Measurements from ENCODE around the gene SLC4A7. TPM values are rescaled to one million over a fixed set of nuclear protein-coding genes. Genes with fewer than 3 reads are reported as not detected.
A peak's percentile ranks its signal among the peaks of the same experiment; 100 is the strongest.

SLC4A7 gene
- total and polyA plus RNA-seq, 9 of the 15 experiments (the other 6 are each of a cell fraction or from before 2014, with no cell fraction given) = 1.7 to 13.6 (median 8.0) TPM

- peak; percentile 79 for TF ChIP-seq FOSL1 (tag; conservative IDR thresholded peaks at IDR 0.05)
- no peak for TF ChIP-seq FOXP4 (CRISPR knock-in tag; IDR thresholded peaks at IDR 0.05; ENCODE audit: borderline replicate concordance)
- no peak for TF ChIP-seq ZNF395 (CRISPR knock-in tag; IDR thresholded peaks at IDR 0.05)
- no peak for TF ChIP-seq CCNT2 (IDR thresholded peaks at IDR 0.05; ENCODE audit: borderline replicate concordance, extremely low read depth, insufficient read length, low read depth, low read length)
- TF ChIP-seq TRIM28 (IDR thresholded peaks at IDR 0.05) = no peak
- no peak for TF ChIP-seq BRD9 (IDR thresholded peaks at IDR 0.05; ENCODE audit: low read depth, partially characterized antibody)
- no peak for TF ChIP-seq SUPT5H (IDR thresholded peaks at IDR 0.05)
- no peak for TF ChIP-seq THRA (IDR thresholded peaks at IDR 0.05)
- TF ChIP-seq MECOM (CRISPR knock-in tag; IDR thresholded peaks at IDR 0.05) = no peak
- TF ChIP-seq PBX2 (CRISPR knock-in tag; IDR thresholded peaks at IDR 0.05; ENCODE audit: low read depth) = no peak
- TF ChIP-seq PBX2 (tag; conservative IDR thresholded peaks at IDR 0.05; ENCODE audit: low read depth) = peak; percentile 85
- no peak for TF ChIP-seq ZNF124 (CRISPR knock-in tag; IDR thresholded peaks at IDR 0.05)
- TF ChIP-seq FOXJ2 (tag; IDR thresholded peaks at IDR 0.05) = no peak
- TF ChIP-seq SRSF3 (IDR thresholded peaks at IDR 0.05; ENCODE audit: insufficient read depth, low read length) = no peak
- TF ChIP-seq TCF15 (CRISPR knock-in tag; IDR thresholded peaks at IDR 0.05) = no peak
- TF ChIP-seq LEF1 (IDR thresholded peaks at IDR 0.05) = no peak
- TF ChIP-seq MAFG (tag; conservative IDR thresholded peaks at IDR 0.05) = 0 out of 2 replicates have a peak, but pooled peaks have one; percentile 11
- no peak for TF ChIP-seq ZC3H8 (IDR thresholded peaks at IDR 0.05)
- no peak for TF ChIP-seq POLR3G (IDR thresholded peaks at IDR 0.05; ENCODE audit: extremely low read depth, insufficient read length, insufficient replicate concordance)
- TF ChIP-seq DDX20 (tag; IDR thresholded peaks at IDR 0.05; ENCODE audit: low read depth) = no peak
- no peak for TF ChIP-seq ZNF583 (CRISPR knock-in tag; IDR thresholded peaks at IDR 0.05)
- TF ChIP-seq ZNF384 (IDR thresholded peaks at IDR 0.05; ENCODE audit: low read depth, low read length) = no peak
Measured at GRCh38 chr3:27521179-27521871, 37.1 kb upstream of the SLC4A7 start (continued).
